Measurements from ENCODE around the gene CSPG5.

The CSPG5 gene, protein sequence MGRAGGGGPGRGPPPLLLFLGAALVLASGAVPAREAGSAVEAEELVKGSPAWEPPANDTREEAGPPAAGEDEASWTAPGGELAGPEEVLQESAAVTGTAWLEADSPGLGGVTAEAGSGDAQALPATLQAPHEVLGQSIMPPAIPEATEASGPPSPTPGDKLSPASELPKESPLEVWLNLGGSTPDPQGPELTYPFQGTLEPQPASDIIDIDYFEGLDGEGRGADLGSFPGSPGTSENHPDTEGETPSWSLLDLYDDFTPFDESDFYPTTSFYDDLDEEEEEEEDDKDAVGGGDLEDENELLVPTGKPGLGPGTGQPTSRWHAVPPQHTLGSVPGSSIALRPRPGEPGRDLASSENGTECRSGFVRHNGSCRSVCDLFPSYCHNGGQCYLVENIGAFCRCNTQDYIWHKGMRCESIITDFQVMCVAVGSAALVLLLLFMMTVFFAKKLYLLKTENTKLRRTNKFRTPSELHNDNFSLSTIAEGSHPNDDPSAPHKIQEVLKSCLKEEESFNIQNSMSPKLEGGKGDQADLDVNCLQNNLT

DNA sequence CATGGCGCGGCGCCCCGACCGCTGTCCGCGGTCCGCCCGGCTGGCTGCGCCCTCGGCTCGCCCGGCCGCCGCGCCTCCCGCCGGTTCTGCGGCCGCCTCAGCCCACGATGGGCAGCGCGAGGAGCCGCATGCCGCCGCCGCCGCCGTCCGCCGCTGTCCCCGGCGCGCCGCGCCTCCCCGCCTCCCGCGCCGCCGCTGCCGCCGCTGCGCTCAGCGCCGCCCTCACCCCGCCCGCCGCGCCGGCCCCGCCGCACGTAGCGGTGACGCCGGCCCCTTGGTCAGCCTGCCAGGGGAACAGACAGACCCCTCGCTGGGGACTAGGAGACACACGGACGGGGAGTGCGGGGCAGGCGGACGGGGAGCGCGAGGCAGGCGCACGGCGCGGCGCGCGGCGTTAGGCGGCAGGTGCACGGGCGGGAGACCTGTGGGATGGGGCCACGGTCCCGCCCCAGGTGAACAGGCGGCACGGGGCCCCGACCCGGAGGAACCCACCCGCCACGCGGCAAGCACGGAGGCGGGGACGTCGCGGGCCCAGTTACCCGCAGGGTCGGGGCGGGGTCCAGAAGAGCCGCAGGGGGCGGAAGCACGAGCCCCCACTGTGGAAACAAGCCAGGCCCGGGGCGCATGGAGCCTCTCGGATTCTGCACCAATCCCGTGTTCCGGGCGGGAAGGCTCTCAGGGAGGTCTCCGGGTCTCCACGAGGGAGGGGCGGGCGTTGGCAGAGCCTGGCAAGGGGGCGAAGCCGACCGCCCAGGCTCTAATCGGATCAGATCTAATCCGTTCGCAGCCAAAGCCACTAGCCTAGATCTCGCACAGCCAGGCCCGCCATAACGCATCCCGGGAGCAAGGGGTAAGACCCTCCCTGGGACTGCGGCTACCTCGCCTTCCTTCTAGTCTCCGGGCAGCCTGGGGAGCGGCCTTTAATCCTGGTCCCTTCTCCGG is at the start of gene CSPG5:
TSS of gene CSPG5 (minus strand) at position 175 of the 942 bp plus-strand sequence. CDS start at position 3, 172 bp downstream.
- DNase-seq: peak; percentile 25 to 40

DNA sequence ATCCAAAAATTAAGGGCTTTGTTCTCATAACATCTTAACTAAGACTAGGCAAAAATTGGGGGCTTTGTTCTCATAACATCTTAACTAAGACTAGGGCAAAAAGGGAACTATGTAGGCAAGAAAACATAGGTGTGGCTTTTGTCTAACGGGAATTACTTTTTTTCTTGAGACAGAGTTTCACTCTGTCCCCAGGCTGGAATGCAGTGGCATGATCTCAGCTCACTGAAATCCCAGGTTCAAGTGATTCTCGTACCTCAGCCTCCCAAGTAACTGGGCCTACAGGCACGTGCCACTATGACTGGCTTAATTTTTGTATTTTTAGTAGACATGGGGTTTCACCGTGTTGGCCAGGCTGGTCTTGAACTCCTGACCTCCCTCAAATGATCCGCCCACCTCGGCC is 49.8 kb upstream of the CSPG5 start:
- no peak for DNase-seq

DNA sequence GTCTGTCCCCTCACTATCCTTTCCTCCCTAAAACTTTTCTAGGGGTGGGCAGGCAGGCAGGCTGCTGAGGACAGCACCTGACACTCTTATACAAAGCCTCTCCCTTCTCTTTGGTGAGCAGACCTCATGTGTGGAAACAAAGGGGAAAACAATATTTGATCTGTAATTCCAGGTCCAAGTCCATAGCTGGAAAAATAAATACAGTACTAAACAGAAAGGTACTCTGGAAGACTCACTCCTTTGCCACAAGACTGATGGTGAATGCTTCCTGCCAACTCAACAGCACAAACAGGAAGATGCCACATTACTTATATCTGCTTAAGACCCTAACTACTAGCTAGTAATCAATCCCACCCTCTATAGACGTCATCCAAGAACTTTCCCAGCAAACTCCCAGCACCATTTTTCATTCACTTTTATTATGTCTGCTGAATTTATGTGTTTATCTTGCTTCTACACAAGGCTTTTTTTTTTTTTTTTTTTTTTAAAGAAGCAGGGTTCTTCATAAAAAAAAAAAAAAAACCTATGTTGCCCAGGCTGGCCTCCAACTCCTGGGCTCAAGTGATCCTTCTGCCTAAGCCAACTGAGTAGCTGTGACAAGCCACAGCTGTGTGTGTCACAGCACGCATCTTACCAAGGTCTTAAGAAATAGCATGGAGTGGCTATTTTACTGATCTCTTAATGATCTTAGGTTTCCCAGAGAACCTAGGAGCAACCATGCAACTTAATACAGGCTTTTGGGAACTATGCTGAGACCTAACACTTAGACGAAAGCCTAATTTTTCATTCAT is 44.2 kb upstream of the CSPG5 start:
- DNase-seq: no peak

DNA sequence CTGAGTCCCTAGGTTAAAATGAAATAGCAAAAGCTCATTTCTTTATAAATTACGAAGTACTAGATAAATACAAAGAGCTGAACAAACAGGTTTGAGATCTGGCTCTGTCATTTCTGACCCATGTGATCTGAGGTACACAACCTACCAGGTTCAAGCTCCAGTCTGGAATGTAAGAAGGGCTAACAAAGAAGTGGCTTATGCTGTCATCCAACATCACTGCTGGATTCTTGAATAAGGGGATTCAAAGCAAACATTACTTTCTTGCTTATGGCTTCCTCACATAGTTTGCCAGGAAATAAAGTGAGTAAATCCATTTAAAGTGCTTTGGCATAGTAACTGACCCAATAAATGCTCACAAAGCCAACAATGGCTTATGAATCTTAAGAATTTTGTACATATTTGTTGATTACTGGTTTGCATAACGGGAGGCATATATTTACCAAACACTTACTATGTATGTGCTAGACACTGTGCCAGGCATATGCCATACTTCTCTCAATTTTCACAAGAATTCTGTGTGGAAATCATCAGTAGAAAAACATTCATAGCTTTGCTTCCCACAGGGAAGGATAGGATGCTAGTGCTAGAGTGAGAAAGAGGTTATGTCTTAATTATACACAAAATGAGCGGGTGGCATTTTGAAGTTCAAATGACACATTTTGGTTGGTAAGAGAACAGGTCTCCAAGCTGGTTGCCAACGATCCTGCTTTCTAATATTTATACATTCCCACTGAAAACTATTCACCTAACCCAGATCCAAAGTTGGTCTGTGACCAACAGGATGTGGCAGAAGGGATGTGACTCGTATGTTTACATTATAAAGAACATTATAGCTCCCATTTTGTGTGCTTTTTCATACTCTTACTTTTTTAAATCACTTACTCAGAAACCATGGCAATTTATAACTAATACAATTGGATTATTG is 38.7 kb upstream of the CSPG5 start:
- no peak for DNase-seq

GRCh38 chr3:47614788-47615187 is 36.1 kb upstream of the CSPG5 start:
- peak in 1 of 2 experiments; percentile 6 for DNase-seq

GRCh38 chr3:47613722-47614121 is 35.1 kb upstream of the CSPG5 start:
- DNase-seq: no peak

DNA sequence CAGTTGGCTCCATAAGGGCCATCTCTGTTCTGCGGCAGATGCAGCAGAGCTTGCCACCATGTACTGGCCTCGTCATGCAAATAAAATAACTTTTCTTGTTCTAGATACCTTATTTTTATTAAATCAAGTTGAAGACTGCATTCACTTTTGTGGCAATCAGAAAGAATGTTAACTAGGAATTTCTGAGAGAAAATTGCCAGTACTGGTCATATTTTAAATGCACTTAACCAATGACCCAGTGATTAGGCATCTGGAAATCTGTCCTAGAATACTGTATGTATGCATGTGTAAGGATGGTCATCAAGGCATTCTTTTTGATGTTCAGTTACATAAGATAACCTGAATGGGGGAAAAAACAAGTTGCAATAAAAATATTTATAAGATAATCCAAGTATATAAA is 34.2 kb upstream of the CSPG5 start:
- no peak for DNase-seq

- DNase-seq: no peak
These were observed 33.5 kb upstream of the CSPG5 start for GRCh38 chr3:47612178-47612577.

DNA sequence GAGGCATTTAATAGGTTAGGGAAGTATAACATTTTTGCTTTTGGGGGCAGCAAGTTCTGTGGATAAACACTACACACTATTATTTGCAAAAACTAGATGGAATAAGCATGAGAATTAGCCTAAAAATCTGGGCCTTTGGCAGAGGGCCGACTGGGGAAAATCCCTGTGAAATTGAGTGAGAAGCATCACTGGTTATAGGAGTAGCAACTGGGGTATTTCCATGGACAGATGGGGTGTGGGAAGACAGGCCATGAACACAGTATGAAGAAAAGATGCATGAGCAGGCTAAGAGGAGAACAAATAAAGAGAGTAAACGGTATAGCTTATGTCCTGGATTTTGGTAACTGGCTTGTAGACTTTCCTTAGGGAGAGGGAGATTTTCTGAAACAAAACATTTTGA is 32.9 kb upstream of the CSPG5 start:
- no peak for DNase-seq

GRCh38 chr3:47610583-47610982 is 31.9 kb upstream of the CSPG5 start:
- DNase-seq: no peak

DNA sequence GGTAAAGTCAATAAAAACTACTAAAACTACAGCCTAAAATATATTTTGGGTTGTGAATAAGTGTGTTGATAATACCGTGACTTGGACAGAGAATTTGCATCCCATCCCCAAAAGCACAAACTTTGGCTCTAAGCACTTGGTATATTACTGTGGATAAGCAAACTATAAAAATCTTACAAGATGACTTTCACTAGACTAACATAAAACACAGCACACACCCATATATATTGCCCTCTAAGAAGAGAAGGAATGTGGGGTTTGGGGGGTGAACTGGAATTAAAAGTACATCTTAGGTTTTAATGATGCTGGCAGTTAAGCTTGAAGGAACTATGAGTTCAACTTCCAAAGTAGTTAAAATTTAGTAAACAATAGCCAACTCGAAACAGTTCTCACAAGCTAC is 28.7 kb upstream of the CSPG5 start:
- no peak for DNase-seq

DNA sequence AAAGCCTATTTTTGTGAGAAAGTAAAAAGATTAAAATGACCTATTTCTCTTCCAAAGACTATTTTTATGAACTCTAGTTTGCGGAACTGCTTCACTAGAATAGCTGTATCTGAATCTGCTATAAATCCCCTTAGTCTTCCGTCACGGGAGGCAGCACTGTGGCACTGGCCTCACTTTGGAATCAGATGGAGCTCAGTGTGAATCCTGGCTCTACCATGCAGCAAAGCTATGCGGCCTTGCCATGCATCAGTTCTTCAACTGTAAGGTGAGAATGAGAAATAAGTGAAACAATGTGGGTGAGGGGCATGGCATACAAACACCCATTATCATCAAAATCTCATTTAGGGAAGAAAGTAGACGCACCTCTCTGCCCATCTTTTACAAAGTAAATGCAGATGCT is 27.5 kb upstream of the CSPG5 start:
- DNase-seq: no peak

- DNase-seq: no peak
These were observed 27.0 kb upstream of the CSPG5 start for GRCh38 chr3:47605652-47606051.

- no peak for DNase-seq
These were observed 25.5 kb upstream of the CSPG5 start for GRCh38 chr3:47604145-47604544.

- no peak for DNase-seq
These were observed 24.7 kb upstream of the CSPG5 start for GRCh38 chr3:47603332-47603731.

- no peak for DNase-seq
These were observed 22.6 kb upstream of the CSPG5 start for GRCh38 chr3:47601281-47601680.

DNA sequence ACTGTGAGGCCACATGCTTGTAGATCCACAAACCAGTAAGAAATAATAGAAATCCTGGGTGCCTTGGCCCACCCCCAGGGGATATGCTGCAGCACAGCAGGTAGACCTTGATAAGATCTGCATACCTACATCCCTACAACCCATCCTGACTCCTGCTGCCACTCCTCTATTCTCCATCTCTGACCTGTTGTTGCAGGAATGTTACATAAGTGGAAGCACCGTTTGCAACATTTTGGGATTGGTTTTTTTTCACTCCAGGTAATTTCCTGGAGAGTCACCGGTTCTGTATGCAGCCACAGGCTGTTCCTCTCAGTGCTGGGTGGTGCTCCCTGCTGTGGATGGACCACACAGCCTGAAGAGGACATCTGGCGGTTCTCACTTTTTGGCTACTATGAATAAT is 16.1 kb upstream of the CSPG5 start:
- no peak for DNase-seq

DNA sequence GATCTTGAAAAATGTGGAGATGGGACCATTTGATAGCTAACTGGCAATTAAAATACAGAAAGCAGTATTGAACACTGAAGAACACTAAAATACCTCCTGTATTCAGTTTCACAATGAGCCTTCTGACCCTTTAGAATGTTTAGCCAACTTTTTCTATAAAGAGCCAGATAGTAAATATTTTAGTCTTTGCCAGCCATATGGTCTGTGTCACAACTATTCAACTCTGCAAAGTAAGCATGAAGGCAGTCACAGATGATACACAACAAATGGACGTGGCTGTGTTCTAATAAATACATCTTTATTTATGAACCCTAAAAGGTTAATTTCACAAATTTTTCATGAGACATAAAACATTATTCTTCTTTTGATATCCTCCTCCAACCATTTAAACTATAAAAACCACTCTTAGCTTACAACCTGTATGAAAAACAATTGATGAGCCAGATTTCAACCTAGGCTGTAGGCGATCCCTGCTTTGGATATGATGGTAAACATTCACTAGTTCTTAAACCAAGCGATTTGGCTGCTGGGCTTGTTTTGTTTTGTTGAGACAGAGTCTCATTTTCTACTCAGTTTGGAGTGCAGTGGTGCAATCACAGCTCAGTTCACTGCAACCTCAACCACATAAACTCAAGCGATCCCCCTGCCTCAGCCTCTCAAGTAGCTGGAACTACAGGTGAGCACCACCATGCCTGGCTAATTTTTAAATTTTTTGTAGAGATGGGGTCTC is 13.6 kb upstream of the CSPG5 start:
- DNase-seq: no peak

GRCh38 chr3:47590216-47590615 is 11.6 kb upstream of the CSPG5 start:
- DNase-seq: no peak

DNA sequence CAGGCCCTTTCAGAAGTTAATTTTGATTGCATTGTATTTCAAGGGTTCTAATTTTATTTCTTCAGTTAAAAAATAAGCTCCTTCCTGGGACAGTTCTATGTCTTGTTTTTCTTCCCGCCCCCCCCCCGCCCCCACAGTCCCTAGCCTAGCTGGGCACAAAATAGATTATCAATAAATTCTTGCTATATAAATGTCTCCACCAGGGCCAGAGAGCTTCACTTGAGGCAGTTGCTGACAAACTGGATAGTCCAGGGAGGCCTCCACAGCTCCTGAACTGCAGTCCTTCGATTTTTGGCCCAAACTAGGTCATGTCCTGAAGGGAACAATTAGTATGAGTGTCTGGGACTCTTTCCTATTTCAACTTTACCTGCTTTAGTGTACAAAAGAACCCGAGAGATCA is 9.9 kb upstream of the CSPG5 start:
- DNase-seq: no peak

GRCh38 chr3:47588053-47588452 is 9.4 kb upstream of the CSPG5 start:
- no peak for DNase-seq
